HepG2 (cell line): ENCODE measurements around the gene MAP1LC3B. TPM values are rescaled to one million over a fixed set of nuclear protein-coding genes. Genes with fewer than 3 reads are reported as not detected.

Source experiments
- HMGXB4 ChIP-seq, 2 experiments: sonication (generic) in 1 of 2; formaldehyde crosslinking in 1 of 2; IDR thresholded peaks; 2 replicates each; pipeline versions ENCODE4 v1.4.0 to v1.6.1; 2018 to 2020; ENCODE audit warnings: missing genetic modification reagents in 2 of 2, borderline replicate concordance in 1 of 2, low read depth in 1 of 2, mild to moderate bottlenecking in 1 of 2, missing biosample characterization in 1 of 2
- MXD3 ChIP-seq: IDR thresholded peaks from 2 replicates; pipeline ENCODE4 v1.6.1; 2016; ENCODE audit warnings: mild to moderate bottlenecking, missing biosample characterization, missing genetic modification reagents
- ZBTB2 ChIP-seq: sonication (generic); formaldehyde crosslinking; IDR thresholded peaks from 2 replicates; pipeline ENCODE4 v1.8.0; 2022; ENCODE audit warnings: low read depth, missing genetic modification reagents
- ZBTB21 ChIP-seq: sonication (generic); formaldehyde crosslinking; IDR thresholded peaks from 2 replicates; pipeline ENCODE4 v1.4.0; 2020; ENCODE audit warnings: missing genetic modification reagents
- ZNF30 ChIP-seq: sonication (generic); formaldehyde crosslinking; IDR thresholded peaks from 2 replicates; pipeline ENCODE4 v1.5.0; 2020; ENCODE audit warnings: mild to moderate bottlenecking, missing genetic modification reagents
- ZNF430 ChIP-seq: sonication (generic); formaldehyde crosslinking; IDR thresholded peaks from 2 replicates; pipeline ENCODE4 v1.9.0; 2021; ENCODE audit warnings: mild to moderate bottlenecking, missing genetic modification reagents
- ZNF558 ChIP-seq: sonication (generic); formaldehyde crosslinking; IDR thresholded peaks from 2 replicates; pipeline ENCODE4 v1.9.0; 2022; ENCODE audit warnings: mild to moderate bottlenecking, missing genetic modification reagents, borderline replicate concordance
- ZNF7 ChIP-seq: IDR thresholded peaks from 2 replicates; pipeline ENCODE4 v1.6.1; 2016; ENCODE audit warnings: missing biosample characterization, missing genetic modification reagents
- ZNF703 ChIP-seq: sonication (generic); formaldehyde crosslinking; IDR thresholded peaks from 2 replicates; pipeline ENCODE4 v1.5.1; 2020; ENCODE audit warnings: missing genetic modification reagents, mild to moderate bottlenecking, moderate library complexity, borderline replicate concordance
- polyA plus RNA-seq, 8 experiments: library from polyadenylated mRNA; depleted of rRNA in 3 of 8; stranded (reverse) in 7 of 8; unstranded in 1 of 8; fragments of >200 nt; fragmentation: Illumina TruSeq in 4 of 8; extraction: Trizol in 4 of 8; gene quantifications; 2 replicates each; pipeline versions ENCODE4 v1.2.1 to v1.2.3, GENCODE V29; 2011 to 2016; ENCODE audit warnings: low read depth in 4 of 8, missing spikeins in 1 of 8, mixed read lengths in 1 of 8; ENCODE audit not compliant: insufficient read depth in 1 of 8
- total RNA-seq, 5 experiments: library from RNA; depleted of rRNA; stranded (reverse); fragments of >200 nt; fragmentation: Illumina TruSeq; extraction: Trizol; gene quantifications; 2 replicates each; pipeline ENCODE4 v1.2.3, GENCODE V29; 2016; ENCODE audit warnings: low read depth in 1 of 5
- TF ChIP-seq, protein P1 (sequence below): sonication (generic); formaldehyde crosslinking; IDR thresholded peaks from 2 replicates; pipeline ENCODE4 v1.9.0; 2021; ENCODE audit warnings: missing genetic modification reagents, borderline replicate concordance
- TF ChIP-seq, protein P2 (sequence below): sonication (generic); formaldehyde crosslinking; IDR thresholded peaks from 2 replicates; pipeline ENCODE4 v1.5.0; 2020; ENCODE audit warnings: mild to moderate bottlenecking, missing genetic modification reagents
- TF ChIP-seq, protein P3 (sequence below): sonication (generic); formaldehyde crosslinking; IDR thresholded peaks from 2 replicates; pipeline ENCODE4 v1.4.0; 2020; ENCODE audit warnings: missing genetic modification reagents, borderline replicate concordance

The MAP1LC3B gene
- total and polyA plus RNA-seq, 2 of the 13 experiments (the other 11 are each of a cell fraction or from before 2014, with no cell fraction given), result 15.7 to 37.4 TPM

DNA sequence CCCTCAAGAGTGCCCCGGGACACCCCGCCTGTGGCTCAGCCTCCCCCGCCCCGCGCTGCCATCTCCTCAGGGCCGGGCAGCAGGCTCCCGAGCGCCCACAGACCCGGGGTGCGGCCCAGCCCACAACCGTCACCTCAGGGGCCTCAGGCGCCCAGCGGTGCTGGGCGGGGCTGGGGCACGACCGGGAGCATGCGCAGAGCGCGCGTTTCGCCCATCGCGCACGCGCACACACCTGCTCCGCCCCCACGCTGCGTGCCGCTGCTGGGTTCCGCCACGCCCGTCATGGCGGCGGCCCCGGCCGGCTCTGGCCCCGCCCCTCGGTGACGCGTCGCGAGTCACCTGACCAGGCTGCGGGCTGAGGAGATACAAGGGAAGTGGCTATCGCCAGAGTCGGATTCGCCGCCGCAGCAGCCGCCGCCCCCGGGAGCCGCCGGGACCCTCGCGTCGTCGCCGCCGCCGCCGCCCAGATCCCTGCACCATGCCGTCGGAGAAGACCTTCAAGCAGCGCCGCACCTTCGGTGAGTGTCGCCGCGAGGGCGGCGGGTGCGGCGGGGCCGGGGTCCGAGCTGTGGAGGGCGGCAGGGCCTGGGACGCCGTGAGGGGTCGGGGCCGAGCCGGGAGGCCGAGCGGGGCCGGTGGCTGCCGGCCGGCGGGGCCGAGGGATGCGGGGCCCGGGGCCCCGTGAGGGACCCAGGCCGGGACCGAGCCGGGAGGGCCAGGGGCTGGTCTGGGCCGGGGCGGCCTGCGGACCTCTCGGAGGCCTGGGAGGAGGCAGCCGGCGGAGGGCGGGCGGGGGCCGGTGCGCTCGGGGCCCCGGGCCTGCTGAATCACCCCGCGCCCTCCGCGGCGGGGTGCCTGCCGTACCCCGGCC is at the start of gene MAP1LC3B (continued):
- TF ChIP-seq, protein P1, sequence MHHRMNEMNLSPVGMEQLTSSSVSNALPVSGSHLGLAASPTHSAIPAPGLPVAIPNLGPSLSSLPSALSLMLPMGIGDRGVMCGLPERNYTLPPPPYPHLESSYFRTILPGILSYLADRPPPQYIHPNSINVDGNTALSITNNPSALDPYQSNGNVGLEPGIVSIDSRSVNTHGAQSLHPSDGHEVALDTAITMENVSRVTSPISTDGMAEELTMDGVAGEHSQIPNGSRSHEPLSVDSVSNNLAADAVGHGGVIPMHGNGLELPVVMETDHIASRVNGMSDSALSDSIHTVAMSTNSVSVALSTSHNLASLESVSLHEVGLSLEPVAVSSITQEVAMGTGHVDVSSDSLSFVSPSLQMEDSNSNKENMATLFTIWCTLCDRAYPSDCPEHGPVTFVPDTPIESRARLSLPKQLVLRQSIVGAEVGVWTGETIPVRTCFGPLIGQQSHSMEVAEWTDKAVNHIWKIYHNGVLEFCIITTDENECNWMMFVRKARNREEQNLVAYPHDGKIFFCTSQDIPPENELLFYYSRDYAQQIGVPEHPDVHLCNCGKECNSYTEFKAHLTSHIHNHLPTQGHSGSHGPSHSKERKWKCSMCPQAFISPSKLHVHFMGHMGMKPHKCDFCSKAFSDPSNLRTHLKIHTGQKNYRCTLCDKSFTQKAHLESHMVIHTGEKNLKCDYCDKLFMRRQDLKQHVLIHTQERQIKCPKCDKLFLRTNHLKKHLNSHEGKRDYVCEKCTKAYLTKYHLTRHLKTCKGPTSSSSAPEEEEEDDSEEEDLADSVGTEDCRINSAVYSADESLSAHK (CRISPR knock-in tag), result peak; percentile 84; the same call in 1 of the 2 replicates
- TF ChIP-seq, protein P2, sequence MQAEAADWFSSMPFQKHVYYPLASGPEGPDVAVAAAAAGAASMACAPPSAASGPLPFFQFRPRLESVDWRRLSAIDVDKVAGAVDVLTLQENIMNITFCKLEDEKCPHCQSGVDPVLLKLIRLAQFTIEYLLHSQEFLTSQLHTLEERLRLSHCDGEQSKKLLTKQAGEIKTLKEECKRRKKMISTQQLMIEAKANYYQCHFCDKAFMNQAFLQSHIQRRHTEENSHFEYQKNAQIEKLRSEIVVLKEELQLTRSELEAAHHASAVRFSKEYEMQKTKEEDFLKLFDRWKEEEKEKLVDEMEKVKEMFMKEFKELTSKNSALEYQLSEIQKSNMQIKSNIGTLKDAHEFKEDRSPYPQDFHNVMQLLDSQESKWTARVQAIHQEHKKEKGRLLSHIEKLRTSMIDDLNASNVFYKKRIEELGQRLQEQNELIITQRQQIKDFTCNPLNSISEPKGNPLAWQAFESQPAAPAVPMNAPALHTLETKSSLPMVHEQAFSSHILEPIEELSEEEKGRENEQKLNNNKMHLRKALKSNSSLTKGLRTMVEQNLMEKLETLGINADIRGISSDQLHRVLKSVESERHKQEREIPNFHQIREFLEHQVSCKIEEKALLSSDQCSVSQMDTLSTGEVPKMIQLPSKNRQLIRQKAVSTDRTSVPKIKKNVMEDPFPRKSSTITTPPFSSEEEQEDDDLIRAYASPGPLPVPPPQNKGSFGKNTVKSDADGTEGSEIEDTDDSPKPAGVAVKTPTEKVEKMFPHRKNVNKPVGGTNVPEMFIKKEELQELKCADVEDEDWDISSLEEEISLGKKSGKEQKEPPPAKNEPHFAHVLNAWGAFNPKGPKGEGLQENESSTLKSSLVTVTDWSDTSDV (CRISPR knock-in tag), result peak; percentile 71; the same call in 1 of the 2 replicates
- TF ChIP-seq ZBTB21 (CRISPR knock-in tag) (no peak), ZNF7 (peak; percentile 36; the same call in 1 of the 2 replicates), ZNF703 (peak; percentile 95; the same call in 1 of the 2 replicates), ZBTB2 (CRISPR knock-in tag) (peak; percentile 85; the same call in 1 of the 2 replicates), ZNF430 (CRISPR knock-in tag) (peak; percentile 83; the same call in 1 of the 2 replicates), ZNF558 (CRISPR knock-in tag) (no peak), MXD3 (CRISPR knock-in tag) (peak; percentile 86), HMGXB4 (CRISPR knock-in tag; IDR thresholded peaks at IDR 0.05; ENCODE audit: borderline replicate concordance in 1 of 2, low read depth in 1 of 2) (peak in 1 of 2 experiments; percentile 85; a peak in 3 of 4 replicates), ZNF30 (CRISPR knock-in tag) (no peak)
- TF ChIP-seq, protein P3, sequence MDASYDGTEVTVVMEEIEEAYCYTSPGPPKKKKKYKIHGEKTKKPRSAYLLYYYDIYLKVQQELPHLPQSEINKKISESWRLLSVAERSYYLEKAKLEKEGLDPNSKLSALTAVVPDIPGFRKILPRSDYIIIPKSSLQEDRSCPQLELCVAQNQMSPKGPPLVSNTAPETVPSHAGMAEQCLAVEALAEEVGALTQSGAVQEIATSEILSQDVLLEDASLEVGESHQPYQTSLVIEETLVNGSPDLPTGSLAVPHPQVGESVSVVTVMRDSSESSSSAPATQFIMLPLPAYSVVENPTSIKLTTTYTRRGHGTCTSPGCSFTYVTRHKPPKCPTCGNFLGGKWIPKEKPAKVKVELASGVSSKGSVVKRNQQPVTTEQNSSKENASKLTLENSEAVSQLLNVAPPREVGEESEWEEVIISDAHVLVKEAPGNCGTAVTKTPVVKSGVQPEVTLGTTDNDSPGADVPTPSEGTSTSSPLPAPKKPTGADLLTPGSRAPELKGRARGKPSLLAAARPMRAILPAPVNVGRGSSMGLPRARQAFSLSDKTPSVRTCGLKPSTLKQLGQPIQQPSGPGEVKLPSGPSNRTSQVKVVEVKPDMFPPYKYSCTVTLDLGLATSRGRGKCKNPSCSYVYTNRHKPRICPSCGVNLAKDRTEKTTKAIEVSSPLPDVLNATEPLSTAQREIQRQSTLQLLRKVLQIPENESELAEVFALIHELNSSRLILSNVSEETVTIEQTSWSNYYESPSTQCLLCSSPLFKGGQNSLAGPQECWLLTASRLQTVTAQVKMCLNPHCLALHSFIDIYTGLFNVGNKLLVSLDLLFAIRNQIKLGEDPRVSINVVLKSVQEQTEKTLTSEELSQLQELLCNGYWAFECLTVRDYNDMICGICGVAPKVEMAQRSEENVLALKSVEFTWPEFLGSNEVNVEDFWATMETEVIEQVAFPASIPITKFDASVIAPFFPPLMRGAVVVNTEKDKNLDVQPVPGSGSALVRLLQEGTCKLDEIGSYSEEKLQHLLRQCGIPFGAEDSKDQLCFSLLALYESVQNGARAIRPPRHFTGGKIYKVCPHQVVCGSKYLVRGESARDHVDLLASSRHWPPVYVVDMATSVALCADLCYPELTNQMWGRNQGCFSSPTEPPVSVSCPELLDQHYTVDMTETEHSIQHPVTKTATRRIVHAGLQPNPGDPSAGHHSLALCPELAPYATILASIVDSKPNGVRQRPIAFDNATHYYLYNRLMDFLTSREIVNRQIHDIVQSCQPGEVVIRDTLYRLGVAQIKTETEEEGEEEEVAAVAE, result peak; percentile 92; the same call in 1 of the 2 replicates
